ENCODE results near the gene AKAP10.
"Not testable (repeated sequence)": the region's sequence is repeated elsewhere in the genome, so short reads cannot be mapped to it uniquely, and the experiment has no call there.

AKAP10 gene

GRCh38 chr17:19977293-19978208 lies at the start of gene AKAP10:
Gene AKAP10 (minus strand): TSS chr17:19977828. CDS start chr17:19977679, 149 bp downstream.
- peaks cover 5% of the 10 kb centered on the region for H3K9me3 ChIP-seq
- in situ Hi-C loops (cut with MboI; ENCODE audit: low sequenced_read_pairs), result loop anchor here (25.0 kb wide), 1 partner anchor 335 kb away; no protein-coding TSS in a partner anchor
- peak within 1 kb of the TSS; percentile 92 for H3K4me3 ChIP-seq
- H3K27me3 ChIP-seq (ENCODE audit: low read depth), result no peaks in the 10 kb centered on the region
- peak; percentile 76 to 97 for DNase-seq (ENCODE audit: low spot score in 2 of 2)
- peaks cover 9% of the 10 kb centered on the region for H3K4me1 ChIP-seq
- peaks cover 4% of the 10 kb centered on the region for H3K36me3 ChIP-seq (replicated peaks)

DNA sequence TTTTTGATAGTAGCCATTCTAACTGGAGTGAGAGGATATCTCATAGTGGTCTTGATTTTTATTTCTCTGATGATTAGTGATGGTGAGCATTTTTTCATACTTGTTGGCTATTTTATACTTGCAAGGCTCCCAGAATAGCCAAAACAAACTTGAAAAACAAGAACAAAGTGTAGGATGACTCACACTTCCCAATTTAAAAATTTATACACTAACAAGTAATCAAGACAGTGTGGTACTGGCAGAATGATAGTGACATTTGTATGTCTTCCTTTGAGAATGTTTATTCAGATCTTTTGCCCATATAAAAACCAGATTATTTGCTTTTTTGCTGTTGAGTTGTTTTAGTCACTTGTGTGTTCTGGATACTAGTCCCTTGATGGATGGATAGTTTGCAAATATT lies 49.3 kb upstream of the AKAP10 start:
- in situ Hi-C loops (cut with MboI; ENCODE audit: low sequenced_read_pairs), result no loop called here
- no peak for DNase-seq (ENCODE audit: low spot score in 2 of 2)
- Histone ChIP-seq H3K4me1 (no peaks in the 10 kb centered on the region), H3K27me3 (ENCODE audit: low read depth) (no peaks in the 10 kb centered on the region), H3K9me3 (no peaks in the 10 kb centered on the region), H3K4me3 (no peak overlapping the region), H3K36me3 (replicated peaks) (no peaks in the 10 kb centered on the region)

DNA sequence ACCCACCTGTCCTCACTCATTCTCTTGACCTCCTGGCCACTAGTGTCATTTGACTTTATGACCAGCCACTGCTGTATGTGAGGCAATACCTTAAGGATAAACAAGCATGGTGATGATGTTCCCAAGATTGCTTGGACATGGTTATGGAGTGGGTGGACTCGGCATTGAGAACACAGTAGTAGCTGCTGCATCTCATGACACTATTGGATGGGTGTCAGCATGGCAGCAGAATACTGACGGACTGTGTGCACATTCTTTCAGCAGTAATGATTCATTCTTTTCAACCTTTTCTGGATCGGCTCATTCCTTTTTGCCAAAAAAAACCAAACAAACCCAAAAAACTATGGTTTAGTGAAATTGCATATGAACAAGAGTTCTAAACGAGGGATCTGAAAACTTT lies 45.1 kb upstream of the AKAP10 start:
- no peaks in the 10 kb centered on the region for H3K27me3 ChIP-seq (ENCODE audit: low read depth)
- in situ Hi-C loops (cut with MboI; ENCODE audit: low sequenced_read_pairs), result no loop called here
- DNase-seq (ENCODE audit: low spot score in 2 of 2), result no peak
- no peaks in the 10 kb centered on the region for H3K4me1 ChIP-seq
- no peak overlapping the region for H3K4me3 ChIP-seq
- no peaks in the 10 kb centered on the region for H3K9me3 ChIP-seq
- H3K36me3 ChIP-seq (replicated peaks), result no peaks in the 10 kb centered on the region

- DNase-seq (ENCODE audit: low spot score in 2 of 2); H3K4me1 ChIP-seq; H3K4me3 ChIP-seq; H3K9me3 ChIP-seq; H3K36me3 ChIP-seq (replicated peaks); H3K27me3 ChIP-seq (ENCODE audit: low read depth); in situ Hi-C loops (cut with MboI; ENCODE audit: low sequenced_read_pairs): not testable (repeated sequence)
Measured at GRCh38 chr17:20016475-20016992, 38.9 kb upstream of the AKAP10 start.

GRCh38 chr17:20012017-20012536 lies 34.4 kb upstream of the AKAP10 start:
- in situ Hi-C loops (cut with MboI; ENCODE audit: low sequenced_read_pairs), result no loop called here
- Histone ChIP-seq H3K4me1 (peaks cover 12% of the 10 kb centered on the region), H3K36me3 (replicated peaks) (no peaks in the 10 kb centered on the region), H3K27me3 (ENCODE audit: low read depth) (no peaks in the 10 kb centered on the region), H3K9me3 (no peaks in the 10 kb centered on the region), H3K4me3 (no peak overlapping the region)
- DNase-seq (ENCODE audit: low spot score in 2 of 2), result no peak

DNA sequence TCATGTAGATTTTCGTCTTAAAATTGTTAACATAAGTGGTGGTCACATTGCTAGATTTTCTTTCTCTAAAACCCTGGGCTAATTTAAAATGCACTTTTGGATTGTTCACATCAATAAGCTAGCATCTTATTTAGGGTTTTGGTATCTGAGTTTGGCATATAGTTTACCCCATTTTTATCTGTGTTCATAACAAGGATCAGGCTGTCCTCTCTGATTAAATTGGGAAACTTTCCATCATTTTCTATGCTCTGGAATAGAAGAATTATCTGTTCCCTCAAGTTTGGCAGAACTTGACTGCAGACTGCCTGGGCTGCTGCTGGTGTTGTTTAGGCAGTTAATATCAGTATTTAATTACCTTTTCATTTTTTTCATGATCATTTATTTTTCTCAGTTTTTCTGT lies 33.3 kb upstream of the AKAP10 start:
- in situ Hi-C loops (cut with MboI; ENCODE audit: low sequenced_read_pairs), result no loop called here
- H3K27me3 ChIP-seq (ENCODE audit: low read depth), result no peaks in the 10 kb centered on the region
- no peaks in the 10 kb centered on the region for H3K36me3 ChIP-seq (replicated peaks)
- H3K9me3 ChIP-seq, result no peaks in the 10 kb centered on the region
- peaks cover 12% of the 10 kb centered on the region for H3K4me1 ChIP-seq
- no peak for DNase-seq (ENCODE audit: low spot score in 2 of 2)
- H3K4me3 ChIP-seq, result peak overlapping the region; percentile 51

DNA sequence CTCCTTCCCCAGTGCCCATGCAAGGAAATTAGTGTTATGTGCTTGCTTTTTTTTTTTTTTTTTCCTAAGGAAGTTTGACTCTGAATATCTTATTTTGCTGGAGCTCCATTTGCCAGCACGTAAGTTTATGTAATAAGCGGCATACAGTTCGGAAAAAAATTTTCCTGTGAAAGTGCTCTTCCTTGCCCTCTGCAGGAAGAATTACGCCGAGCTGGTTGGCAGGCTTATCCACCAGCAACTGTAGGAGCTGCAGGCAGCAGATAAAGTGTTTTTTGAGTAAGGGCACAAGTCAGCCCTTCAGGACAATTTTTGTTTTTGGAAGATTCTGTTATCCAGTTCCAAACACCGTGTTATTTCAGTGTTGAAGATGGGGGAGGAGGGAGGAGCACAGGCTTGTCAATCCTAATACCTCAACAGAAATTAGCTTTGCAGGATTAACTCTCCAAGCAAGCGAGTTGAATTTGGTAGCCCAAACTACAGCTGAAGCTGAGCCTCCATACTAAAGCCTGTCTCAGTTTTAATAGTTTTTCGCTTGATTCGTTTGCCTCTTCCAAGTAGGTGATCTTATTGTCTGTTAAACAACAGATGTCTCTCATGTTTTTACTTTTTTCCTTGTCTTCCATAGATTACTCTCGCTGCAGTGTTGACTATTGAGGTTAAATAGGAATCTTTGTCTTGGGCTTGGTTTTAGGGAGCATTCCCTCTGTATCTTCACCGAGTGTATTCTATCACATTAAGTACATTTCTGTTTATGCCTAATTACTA lies 32.7 kb upstream of the AKAP10 start:
- Histone ChIP-seq H3K36me3 (replicated peaks) (no peaks in the 10 kb centered on the region), H3K4me1 (peaks cover 12% of the 10 kb centered on the region), H3K9me3 (no peaks in the 10 kb centered on the region), H3K27me3 (ENCODE audit: low read depth) (no peaks in the 10 kb centered on the region), H3K4me3 (peak overlapping the region; percentile 51)
- DNase-seq (ENCODE audit: low spot score in 2 of 2), result peak; percentile 50 to 61
- in situ Hi-C loops (cut with MboI; ENCODE audit: low sequenced_read_pairs), result no loop called here

DNA sequence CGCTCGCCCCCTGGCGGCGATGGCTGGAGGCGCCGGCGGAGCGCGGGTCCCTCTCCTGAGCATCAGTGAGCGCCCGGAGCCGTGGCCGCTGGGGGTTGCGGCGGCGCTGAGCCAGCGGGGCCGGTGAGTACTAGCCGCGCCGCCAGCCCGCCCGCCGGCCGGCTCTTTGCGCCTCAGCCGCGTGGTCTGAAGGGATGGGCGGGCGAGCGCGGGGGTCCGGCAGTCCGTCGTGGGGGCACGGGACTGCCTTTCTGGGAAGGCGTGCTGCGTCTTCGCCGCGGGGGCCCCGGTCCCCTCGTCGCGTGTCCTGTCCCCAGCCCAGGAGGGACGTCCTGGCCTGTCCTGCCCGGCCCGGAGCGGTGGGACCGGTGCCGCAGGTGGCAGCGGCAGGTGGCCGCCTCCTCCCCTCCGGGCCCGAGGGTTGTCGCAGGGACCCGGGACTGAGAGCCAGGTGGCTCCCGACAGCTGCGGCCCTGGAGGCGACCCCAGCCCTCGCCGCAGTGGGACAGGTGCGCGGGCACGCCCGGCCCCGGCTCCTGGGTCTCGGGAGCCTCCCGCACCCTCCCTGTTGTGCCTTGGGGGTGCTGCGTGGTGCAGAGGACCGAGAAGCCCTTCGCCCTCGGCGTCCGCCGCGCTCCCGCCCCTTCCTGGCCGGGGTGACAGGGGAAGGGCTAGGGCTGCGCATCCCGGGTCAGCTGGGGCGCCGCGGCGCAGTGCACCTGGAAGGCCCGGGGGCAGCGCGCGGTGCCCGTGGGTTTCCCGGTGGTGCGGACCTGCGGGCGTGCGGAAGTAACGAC lies 31.9 kb upstream of the AKAP10 start, which contains the start of gene SPECC1:
Gene SPECC1 (plus strand): TSS at position 58 of the 797 bp plus-strand sequence. CDS start 87,293 bp downstream, outside the sequence.
- Histone ChIP-seq H3K4me3 (peak within 1 kb of the TSS; percentile 51), H3K9me3 (no peaks in the 10 kb centered on the region), H3K36me3 (replicated peaks) (no peaks in the 10 kb centered on the region), H3K27me3 (ENCODE audit: low read depth) (no peaks in the 10 kb centered on the region), H3K4me1 (peaks cover 12% of the 10 kb centered on the region)
- DNase-seq (ENCODE audit: low spot score in 2 of 2), result peak; percentile 72 to 88
- in situ Hi-C loops (cut with MboI; ENCODE audit: low sequenced_read_pairs), result no loop called here

DNA sequence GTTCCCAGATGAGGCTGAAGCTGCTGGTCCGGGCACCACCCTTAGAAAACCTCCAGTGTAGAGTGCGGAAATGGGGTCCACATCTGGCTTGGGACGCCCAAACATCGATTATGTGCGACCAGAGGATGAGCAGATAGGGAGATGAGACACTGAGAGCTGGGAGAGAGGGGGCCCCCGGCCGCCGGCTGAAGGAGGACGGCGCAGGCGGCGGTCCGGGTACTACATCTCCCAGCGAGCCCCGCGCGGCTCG lies 31.3 kb upstream of the AKAP10 start:
- no peak for DNase-seq (ENCODE audit: low spot score in 2 of 2)
- peak overlapping the region; percentile 51 for H3K4me3 ChIP-seq
- in situ Hi-C loops (cut with MboI; ENCODE audit: low sequenced_read_pairs), result no loop called here
- H3K27me3 ChIP-seq (ENCODE audit: low read depth), result no peaks in the 10 kb centered on the region
- peaks cover 12% of the 10 kb centered on the region for H3K4me1 ChIP-seq
- H3K36me3 ChIP-seq (replicated peaks), result no peaks in the 10 kb centered on the region
- H3K9me3 ChIP-seq, result no peaks in the 10 kb centered on the region

- in situ Hi-C loops (cut with MboI; ENCODE audit: low sequenced_read_pairs), result no loop called here
- peak in 1 of 2 experiments; percentile 58 for DNase-seq (ENCODE audit: low spot score in 2 of 2)
Measured at GRCh38 chr17:20008242-20009051, 30.8 kb upstream of the AKAP10 start.

GRCh38 chr17:19996502-19996901 lies 18.9 kb upstream of the AKAP10 start:
- Histone ChIP-seq H3K36me3 (replicated peaks) (no peaks in the 10 kb centered on the region), H3K4me3 (no peak overlapping the region), H3K9me3 (no peaks in the 10 kb centered on the region), H3K4me1 (peaks cover 5% of the 10 kb centered on the region), H3K27me3 (ENCODE audit: low read depth) (no peaks in the 10 kb centered on the region)
- in situ Hi-C loops (cut with MboI; ENCODE audit: low sequenced_read_pairs), result loop anchor here (10.0 to 25.0 kb wide), 3 partner anchors 118 to 316 kb away; no protein-coding TSS in a partner anchor
- DNase-seq (ENCODE audit: low spot score in 2 of 2), result peak in 1 of 2 experiments; percentile 15

More at GRCh38 chr17:20008242-20009051, 30.8 kb upstream of the AKAP10 start:
- Histone ChIP-seq H3K9me3 (no peaks in the 10 kb centered on the region), H3K27me3 (ENCODE audit: low read depth) (no peaks in the 10 kb centered on the region), H3K4me3 (peak overlapping the region; percentile 51), H3K36me3 (replicated peaks) (no peaks in the 10 kb centered on the region), H3K4me1 (peaks cover 12% of the 10 kb centered on the region)

DNA sequence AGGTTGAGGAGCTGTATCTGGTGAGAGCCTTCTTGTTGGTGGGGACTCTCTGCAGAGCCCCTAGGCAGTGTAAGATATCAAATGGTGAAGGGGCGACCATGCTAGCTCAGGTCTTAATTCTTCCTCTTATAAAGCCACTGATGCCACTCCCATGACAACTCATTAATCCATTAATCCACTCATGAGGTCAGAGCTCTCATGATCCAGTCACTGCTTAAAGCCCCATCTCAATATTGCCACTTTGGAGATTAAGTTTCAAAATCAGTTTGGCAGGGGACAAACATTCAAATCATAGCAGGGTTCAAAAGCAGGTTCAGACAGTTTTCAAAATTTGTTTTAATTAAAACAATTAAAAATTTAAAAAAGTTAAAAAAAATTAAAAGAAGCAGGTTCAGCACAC lies 18.5 kb upstream of the AKAP10 start:
- Histone ChIP-seq H3K4me3 (no peak overlapping the region), H3K36me3 (replicated peaks) (no peaks in the 10 kb centered on the region), H3K4me1 (peaks cover 5% of the 10 kb centered on the region), H3K27me3 (ENCODE audit: low read depth) (no peaks in the 10 kb centered on the region), H3K9me3 (no peaks in the 10 kb centered on the region)
- no peak for DNase-seq (ENCODE audit: low spot score in 2 of 2)
- in situ Hi-C loops (cut with MboI; ENCODE audit: low sequenced_read_pairs), result loop anchor here (10.0 to 25.0 kb wide), 3 partner anchors 119 to 316 kb away; no protein-coding TSS in a partner anchor
